Liver (tissue), 9 donors: ENCODE results near the gene THTPA. TPM values are rescaled to one million over a fixed set of nuclear protein-coding genes. Genes with fewer than 3 reads are reported as not detected.

Source experiments
- DNase-seq: peaks from one replicate; pipeline ENCODE4 v3.0.0-alpha.2; 2017; ENCODE audit warnings: low spot score
- H3K27ac ChIP-seq, 2 donors: one replicate each; pipeline ENCODE4 v1.7.0; 2013; ENCODE audit warnings: inconsistent platforms in 2 of 2, low read length in 2 of 2, control low read depth in 1 of 2, low read depth in 1 of 2, mild to moderate bottlenecking in 1 of 2
- H3K27me3 ChIP-seq, 4 donors: one replicate each; pipeline versions ENCODE4 v1.6.1 to v1.7.0; 2013; ENCODE audit warnings: low read length in 3 of 4, inconsistent platforms in 1 of 4, mild to moderate bottlenecking in 1 of 4, moderate library complexity in 1 of 4; ENCODE audit not compliant: control insufficient read depth in 4 of 4, insufficient read depth in 4 of 4
- H3K36me3 ChIP-seq, 4 donors: one replicate each; pipeline versions ENCODE4 v1.6.1 to v1.7.0; 2013; ENCODE audit warnings: low read length in 3 of 4, mild to moderate bottlenecking in 3 of 4, low read depth in 1 of 4, moderate library complexity in 1 of 4; ENCODE audit not compliant: control insufficient read depth in 4 of 4, insufficient read depth in 3 of 4
- H3K4me1 ChIP-seq, 4 donors: one replicate each; pipeline versions ENCODE4 v1.6.1 to v1.7.0; 2013; ENCODE audit warnings: low read length in 3 of 4, mild to moderate bottlenecking in 3 of 4, moderate library complexity in 1 of 4; ENCODE audit not compliant: control insufficient read depth in 4 of 4, insufficient read depth in 4 of 4
- H3K4me3 ChIP-seq, 3 donors: one replicate each; pipeline versions ENCODE4 v1.6.1 to v1.7.0; 2013; ENCODE audit warnings: low read length in 3 of 3, control low read depth in 1 of 3, low read depth in 1 of 3, mild to moderate bottlenecking in 1 of 3
- H3K9ac ChIP-seq, 2 donors: one replicate each; pipeline ENCODE4 v1.7.0; 2013; ENCODE audit warnings: low read length in 2 of 2, mild to moderate bottlenecking in 2 of 2, moderate library complexity in 2 of 2, control low read depth in 1 of 2, low read depth in 1 of 2
- H3K9me3 ChIP-seq, 4 donors: one replicate each; pipeline versions ENCODE4 v1.6.1 to v1.7.0; 2013; ENCODE audit warnings: low read length in 3 of 4; ENCODE audit not compliant: control insufficient read depth in 4 of 4
- EGR1 ChIP-seq, 2 donors: IDR thresholded peaks; 2 replicates each; pipeline ENCODE4 v1.6.1; 2016 to 2018; ENCODE audit warnings: antibody characterized with exemption in 2 of 2, low read depth in 2 of 2
- FOXA1 ChIP-seq: IDR thresholded peaks from 2 replicates; pipeline ENCODE4 v1.6.1; 2016; ENCODE audit warnings: antibody characterized with exemption
- FOXA2 ChIP-seq: IDR thresholded peaks from 2 replicates; pipeline ENCODE4 v1.6.1; 2016; ENCODE audit warnings: antibody characterized with exemption
- HNF4A ChIP-seq, 2 donors: conservative IDR thresholded peaks; 2 replicates each; pipeline ENCODE4 v1.6.1; 2016; ENCODE audit warnings: antibody characterized with exemption in 2 of 2, mild to moderate bottlenecking in 2 of 2
- HNF4G ChIP-seq: IDR thresholded peaks from 2 replicates; pipeline ENCODE4 v1.6.1; 2016; ENCODE audit warnings: antibody characterized with exemption
- JUND ChIP-seq, 2 donors: IDR thresholded peaks; 2 replicates each; pipeline ENCODE4 v1.6.1; 2016; ENCODE audit warnings: antibody characterized with exemption in 2 of 2
- NR2F2 ChIP-seq: IDR thresholded peaks from 2 replicates; pipeline ENCODE4 v1.6.1; 2016; ENCODE audit warnings: antibody characterized with exemption
- RAD21 ChIP-seq, 2 donors: IDR thresholded peaks; 2 replicates each; pipeline ENCODE4 v1.6.1; 2016; ENCODE audit warnings: antibody characterized with exemption in 2 of 2, mild to moderate bottlenecking in 2 of 2
- RXRA ChIP-seq, 2 donors: IDR thresholded peaks; 2 replicates each; pipeline ENCODE4 v1.6.1; 2017 to 2018; ENCODE audit warnings: antibody characterized with exemption in 2 of 2, mild to moderate bottlenecking in 1 of 2
- SP1 ChIP-seq: IDR thresholded peaks from 2 replicates; pipeline ENCODE4 v1.6.1; 2018; ENCODE audit warnings: antibody characterized with exemption, mild to moderate bottlenecking
- TAF1 ChIP-seq: conservative IDR thresholded peaks from 2 replicates; pipeline ENCODE4 v1.6.1; 2016; ENCODE audit warnings: antibody characterized with exemption, mild to moderate bottlenecking
- YY1 ChIP-seq: IDR thresholded peaks from 2 replicates; pipeline ENCODE4 v1.6.1; 2016; ENCODE audit warnings: antibody characterized with exemption, mild to moderate bottlenecking
- WGBS: extraction: QIAGEN DNeasy Blood & Tissue Kit; methylation state at CpG from one replicate; pipeline ENCODE4 v1.1.7; 2013; 5-methylcytosine and 5-hydroxymethylcytosine counted together
- polyA plus RNA-seq, 2 donors: library from polyadenylated mRNA; stranded (reverse) in 1 of 2; unstranded in 1 of 2; fragments of 200-250 nt in 1 of 2; fragments of >200 nt in 1 of 2; fragmentation: Nextera tagmentation in 1 of 2; extraction: Ambion mirVana in 1 of 2; gene quantifications; one replicate each; pipeline versions ENCODE4 v1.2.1 to v1.2.3, GENCODE V29; 2013 to 2015
- total RNA-seq, 2 donors: library from RNA; depleted of rRNA; stranded (reverse); fragments of >200 nt; gene quantifications; one replicate each; pipeline ENCODE4 v1.2.3, GENCODE V29; 2014
- TF ChIP-seq, protein P1 (sequence below): IDR thresholded peaks from 2 replicates; pipeline ENCODE4 v1.6.1; 2016; ENCODE audit warnings: antibody characterized with exemption, mild to moderate bottlenecking
- TF ChIP-seq, protein P2 (sequence below): fragments of 150-350 bp; IDR thresholded peaks from 2 replicates; pipeline ENCODE4 v1.5.1; 2017; ENCODE audit warnings: improper control_type of control experiment, low read depth, low read length; ENCODE audit not compliant: missing input control
- TF ChIP-seq, protein P3 (sequence below): IDR thresholded peaks from 2 replicates; pipeline ENCODE4 v1.6.1; 2016; ENCODE audit warnings: antibody characterized with exemption
- TF ChIP-seq, protein P4 (sequence below): IDR thresholded peaks from 2 replicates; pipeline ENCODE4 v1.6.1; 2016; ENCODE audit warnings: antibody characterized with exemption
- TF ChIP-seq, protein P5 (sequence below): IDR thresholded peaks from 2 replicates; pipeline ENCODE4 v1.6.1; 2016; ENCODE audit warnings: antibody characterized with exemption
- donor health status: healthy.
- donor health status: healthy.
- donor health status: healthy.
- donor health status: healthy.
- donor health status: healthy.

Gene THTPA
- total and polyA plus RNA-seq, 4 donors: 7.3 to 19.8 (median 9.9) TPM

DNA sequence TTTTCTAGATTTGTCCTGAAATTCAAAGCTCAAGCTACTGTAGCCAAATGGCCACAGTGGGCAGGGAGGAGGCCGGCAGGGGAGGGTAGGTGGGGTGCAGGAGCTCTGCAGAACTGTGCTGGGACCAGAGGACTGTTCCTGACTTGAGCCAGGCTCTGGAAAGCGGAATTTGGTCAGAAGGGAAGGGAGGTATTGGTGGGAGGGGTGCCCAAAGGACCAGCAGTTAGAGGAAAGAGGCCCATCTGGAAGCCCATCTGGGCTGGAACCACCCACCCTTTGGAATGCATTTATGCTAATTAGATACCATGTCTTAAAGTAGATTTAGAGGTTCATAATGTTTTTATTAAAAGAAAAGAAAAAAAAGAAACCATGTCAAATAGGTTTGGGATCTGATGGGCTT, 47.0 kb downstream of the THTPA start (continued):
- TF ChIP-seq, protein P1, sequence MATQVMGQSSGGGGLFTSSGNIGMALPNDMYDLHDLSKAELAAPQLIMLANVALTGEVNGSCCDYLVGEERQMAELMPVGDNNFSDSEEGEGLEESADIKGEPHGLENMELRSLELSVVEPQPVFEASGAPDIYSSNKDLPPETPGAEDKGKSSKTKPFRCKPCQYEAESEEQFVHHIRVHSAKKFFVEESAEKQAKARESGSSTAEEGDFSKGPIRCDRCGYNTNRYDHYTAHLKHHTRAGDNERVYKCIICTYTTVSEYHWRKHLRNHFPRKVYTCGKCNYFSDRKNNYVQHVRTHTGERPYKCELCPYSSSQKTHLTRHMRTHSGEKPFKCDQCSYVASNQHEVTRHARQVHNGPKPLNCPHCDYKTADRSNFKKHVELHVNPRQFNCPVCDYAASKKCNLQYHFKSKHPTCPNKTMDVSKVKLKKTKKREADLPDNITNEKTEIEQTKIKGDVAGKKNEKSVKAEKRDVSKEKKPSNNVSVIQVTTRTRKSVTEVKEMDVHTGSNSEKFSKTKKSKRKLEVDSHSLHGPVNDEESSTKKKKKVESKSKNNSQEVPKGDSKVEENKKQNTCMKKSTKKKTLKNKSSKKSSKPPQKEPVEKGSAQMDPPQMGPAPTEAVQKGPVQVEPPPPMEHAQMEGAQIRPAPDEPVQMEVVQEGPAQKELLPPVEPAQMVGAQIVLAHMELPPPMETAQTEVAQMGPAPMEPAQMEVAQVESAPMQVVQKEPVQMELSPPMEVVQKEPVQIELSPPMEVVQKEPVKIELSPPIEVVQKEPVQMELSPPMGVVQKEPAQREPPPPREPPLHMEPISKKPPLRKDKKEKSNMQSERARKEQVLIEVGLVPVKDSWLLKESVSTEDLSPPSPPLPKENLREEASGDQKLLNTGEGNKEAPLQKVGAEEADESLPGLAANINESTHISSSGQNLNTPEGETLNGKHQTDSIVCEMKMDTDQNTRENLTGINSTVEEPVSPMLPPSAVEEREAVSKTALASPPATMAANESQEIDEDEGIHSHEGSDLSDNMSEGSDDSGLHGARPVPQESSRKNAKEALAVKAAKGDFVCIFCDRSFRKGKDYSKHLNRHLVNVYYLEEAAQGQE: no peak
- TF ChIP-seq, protein P2, sequence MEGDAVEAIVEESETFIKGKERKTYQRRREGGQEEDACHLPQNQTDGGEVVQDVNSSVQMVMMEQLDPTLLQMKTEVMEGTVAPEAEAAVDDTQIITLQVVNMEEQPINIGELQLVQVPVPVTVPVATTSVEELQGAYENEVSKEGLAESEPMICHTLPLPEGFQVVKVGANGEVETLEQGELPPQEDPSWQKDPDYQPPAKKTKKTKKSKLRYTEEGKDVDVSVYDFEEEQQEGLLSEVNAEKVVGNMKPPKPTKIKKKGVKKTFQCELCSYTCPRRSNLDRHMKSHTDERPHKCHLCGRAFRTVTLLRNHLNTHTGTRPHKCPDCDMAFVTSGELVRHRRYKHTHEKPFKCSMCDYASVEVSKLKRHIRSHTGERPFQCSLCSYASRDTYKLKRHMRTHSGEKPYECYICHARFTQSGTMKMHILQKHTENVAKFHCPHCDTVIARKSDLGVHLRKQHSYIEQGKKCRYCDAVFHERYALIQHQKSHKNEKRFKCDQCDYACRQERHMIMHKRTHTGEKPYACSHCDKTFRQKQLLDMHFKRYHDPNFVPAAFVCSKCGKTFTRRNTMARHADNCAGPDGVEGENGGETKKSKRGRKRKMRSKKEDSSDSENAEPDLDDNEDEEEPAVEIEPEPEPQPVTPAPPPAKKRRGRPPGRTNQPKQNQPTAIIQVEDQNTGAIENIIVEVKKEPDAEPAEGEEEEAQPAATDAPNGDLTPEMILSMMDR: no peak
- TF ChIP-seq FOXA2 (no peak), NR2F2 (no peak), FOXA1 (no peak), JUND (IDR thresholded peaks at IDR 0.05) (no peak), TAF1 (no peak)
- TF ChIP-seq, protein P3, sequence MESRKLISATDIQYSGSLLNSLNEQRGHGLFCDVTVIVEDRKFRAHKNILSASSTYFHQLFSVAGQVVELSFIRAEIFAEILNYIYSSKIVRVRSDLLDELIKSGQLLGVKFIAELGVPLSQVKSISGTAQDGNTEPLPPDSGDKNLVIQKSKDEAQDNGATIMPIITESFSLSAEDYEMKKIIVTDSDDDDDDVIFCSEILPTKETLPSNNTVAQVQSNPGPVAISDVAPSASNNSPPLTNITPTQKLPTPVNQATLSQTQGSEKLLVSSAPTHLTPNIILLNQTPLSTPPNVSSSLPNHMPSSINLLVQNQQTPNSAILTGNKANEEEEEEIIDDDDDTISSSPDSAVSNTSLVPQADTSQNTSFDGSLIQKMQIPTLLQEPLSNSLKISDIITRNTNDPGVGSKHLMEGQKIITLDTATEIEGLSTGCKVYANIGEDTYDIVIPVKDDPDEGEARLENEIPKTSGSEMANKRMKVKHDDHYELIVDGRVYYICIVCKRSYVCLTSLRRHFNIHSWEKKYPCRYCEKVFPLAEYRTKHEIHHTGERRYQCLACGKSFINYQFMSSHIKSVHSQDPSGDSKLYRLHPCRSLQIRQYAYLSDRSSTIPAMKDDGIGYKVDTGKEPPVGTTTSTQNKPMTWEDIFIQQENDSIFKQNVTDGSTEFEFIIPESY: no peak

DNA sequence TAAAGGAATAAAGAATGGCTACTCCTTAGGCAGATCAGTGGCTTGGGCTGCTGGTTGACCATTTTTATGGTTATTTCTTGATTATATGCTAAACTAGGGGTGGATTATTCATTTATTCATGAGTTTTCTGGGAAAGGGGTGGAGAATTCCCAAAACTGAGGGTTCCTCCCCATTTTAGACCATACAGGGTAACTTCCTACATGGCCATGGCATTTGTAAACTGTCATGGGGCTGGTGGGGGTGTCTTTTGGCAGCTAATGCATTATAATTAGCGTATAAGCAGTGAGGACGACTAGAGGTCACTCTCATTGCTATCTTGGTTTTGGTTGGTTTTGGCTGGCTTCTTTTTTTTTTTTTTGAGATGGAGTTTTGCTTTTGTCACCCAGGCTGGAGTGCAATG, 48.1 kb downstream of the THTPA start:
- H3K4me3 ChIP-seq: no peak overlapping the region
- peaks cover 0 to 11% (median 9%) of the 10 kb centered on the region in 4 donors for H3K4me1 ChIP-seq
- no peaks in the 10 kb centered on the region for H3K9me3 ChIP-seq
- H3K9ac ChIP-seq: no peak overlapping the region
- no peak for DNase-seq
- TF ChIP-seq FOXA1 (no peak), HNF4G (no peak), RAD21 (IDR thresholded peaks at IDR 0.05) (no peak), EGR1 (IDR thresholded peaks at IDR 0.05; ENCODE audit: low read depth in 2 of 2) (no peak), FOXA2 (no peak), SP1 (no peak)
- TF ChIP-seq, protein P4, sequence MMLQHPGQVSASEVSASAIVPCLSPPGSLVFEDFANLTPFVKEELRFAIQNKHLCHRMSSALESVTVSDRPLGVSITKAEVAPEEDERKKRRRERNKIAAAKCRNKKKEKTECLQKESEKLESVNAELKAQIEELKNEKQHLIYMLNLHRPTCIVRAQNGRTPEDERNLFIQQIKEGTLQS: no peak
- 75% methylated on average over 2 of the region's 2 CpGs for WGBS
- no peaks in the 10 kb centered on the region for H3K27me3 ChIP-seq
- no peaks in the 10 kb centered on the region for H3K36me3 ChIP-seq
- no peak overlapping the region for H3K27ac ChIP-seq

DNA sequence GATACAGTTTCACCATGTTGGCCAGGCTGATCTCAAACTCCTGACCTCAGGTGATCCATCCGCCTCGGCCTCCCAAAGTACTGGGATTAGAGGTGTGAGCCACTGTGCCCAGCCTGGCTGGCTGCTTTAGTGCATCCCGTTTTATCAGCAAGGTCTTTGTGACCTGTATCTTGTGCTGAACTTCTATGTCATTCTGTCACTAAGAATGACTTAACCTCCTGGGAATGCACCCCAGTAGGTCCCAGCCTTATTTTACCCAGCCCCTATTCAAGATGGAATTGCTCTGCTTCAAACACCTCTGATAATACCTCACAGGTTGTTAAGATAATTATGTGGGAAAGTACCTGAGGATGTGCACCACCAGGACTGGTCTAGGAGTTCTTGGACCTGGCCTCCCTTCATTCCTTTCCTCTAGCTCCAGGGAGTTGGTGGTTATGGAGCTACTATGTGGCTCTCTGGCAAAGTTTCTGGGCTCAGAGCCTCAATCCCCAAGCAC, 48.7 kb downstream of the THTPA start:
- no peak for DNase-seq
- Histone ChIP-seq H3K9ac (no peak overlapping the region), H3K36me3 (no peaks in the 10 kb centered on the region), H3K27me3 (no peaks in the 10 kb centered on the region), H3K4me3 (no peak overlapping the region), H3K27ac (no peak overlapping the region), H3K4me1 (peaks cover 3 to 17% (median 14%) of the 10 kb centered on the region in 4 donors), H3K9me3 (no peaks in the 10 kb centered on the region)
- TF ChIP-seq, protein P1: no peak
- TF ChIP-seq FOXA2: no peak
- no peak for TF ChIP-seq HNF4A (conservative IDR thresholded peaks at IDR 0.05)
- no peak for TF ChIP-seq TAF1
- no peak for TF ChIP-seq HNF4G
- TF ChIP-seq RXRA (IDR thresholded peaks at IDR 0.05): no peak
- TF ChIP-seq, protein P5, sequence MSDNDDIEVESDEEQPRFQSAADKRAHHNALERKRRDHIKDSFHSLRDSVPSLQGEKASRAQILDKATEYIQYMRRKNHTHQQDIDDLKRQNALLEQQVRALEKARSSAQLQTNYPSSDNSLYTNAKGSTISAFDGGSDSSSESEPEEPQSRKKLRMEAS: no peak
- TF ChIP-seq, protein P4: no peak
- TF ChIP-seq JUND (IDR thresholded peaks at IDR 0.05): no peak
- TF ChIP-seq YY1: no peak
- 94% methylated on average over 3 of the region's 3 CpGs for WGBS
